PC-3 (cell line): Measurements from ENCODE around the gene GSTM2.
"Not testable (repeated sequence)": the region's sequence is repeated elsewhere in the genome, so short reads cannot be mapped to it uniquely, and the experiment has no call there.

Experiments
- EZH2 ChIP-seq: fragments of 300-600 bp; sonication (generic); IDR thresholded peaks from one replicate; pipeline ENCODE4 v1.6.1; 2017; ENCODE audit warnings: antibody characterized with exemption, mild to moderate bottlenecking, low read length; ENCODE audit not compliant: unreplicated experiment
- TF ChIP-seq, protein P1 (sequence below): fragments of 300-600 bp; sonication (generic); conservative IDR thresholded peaks from 2 replicates; pipeline ENCODE4 v1.5.1; 2017; ENCODE audit warnings: antibody characterized with exemption, low read depth, mild to moderate bottlenecking, low read length

DNA sequence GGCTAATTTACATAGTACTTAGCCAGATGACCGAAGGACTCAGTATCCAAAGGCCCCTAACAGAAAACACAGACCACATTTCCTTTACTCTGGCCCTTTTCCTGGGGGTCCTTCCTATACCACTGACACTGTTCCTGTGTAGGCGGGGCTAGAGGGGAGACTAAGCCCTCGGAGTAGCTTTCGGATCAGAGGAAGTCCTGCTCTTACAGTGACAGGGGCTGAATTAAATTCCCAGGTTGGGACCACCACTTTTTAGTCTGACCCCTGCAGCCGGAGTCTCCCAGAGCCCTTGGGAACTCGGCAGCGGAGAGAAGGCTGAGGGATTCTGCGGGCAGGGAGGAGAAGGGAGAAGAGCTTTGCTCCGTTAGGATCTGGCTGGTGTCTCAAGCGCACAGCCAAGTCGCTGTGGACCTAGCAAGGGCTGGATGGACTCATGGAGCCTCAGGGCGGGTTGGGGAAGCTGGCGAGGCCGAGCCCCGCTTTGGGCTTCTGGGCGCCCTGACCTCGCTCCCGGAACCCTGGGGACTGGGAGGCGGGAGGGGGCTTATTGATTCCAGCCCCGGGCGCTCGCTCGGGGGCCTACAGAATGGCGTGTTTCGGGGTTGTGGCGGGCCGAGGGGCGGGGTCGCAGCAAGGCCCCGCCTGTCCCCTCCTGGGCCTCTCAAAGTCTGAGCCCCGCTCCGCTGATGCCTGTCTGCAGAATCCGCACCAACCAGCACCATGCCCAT is 43.9 kb downstream of the GSTM2 start, which contains the start of gene GSTM5:
- TF ChIP-seq EZH2, result not testable (repeated sequence)
- TF ChIP-seq, protein P1, sequence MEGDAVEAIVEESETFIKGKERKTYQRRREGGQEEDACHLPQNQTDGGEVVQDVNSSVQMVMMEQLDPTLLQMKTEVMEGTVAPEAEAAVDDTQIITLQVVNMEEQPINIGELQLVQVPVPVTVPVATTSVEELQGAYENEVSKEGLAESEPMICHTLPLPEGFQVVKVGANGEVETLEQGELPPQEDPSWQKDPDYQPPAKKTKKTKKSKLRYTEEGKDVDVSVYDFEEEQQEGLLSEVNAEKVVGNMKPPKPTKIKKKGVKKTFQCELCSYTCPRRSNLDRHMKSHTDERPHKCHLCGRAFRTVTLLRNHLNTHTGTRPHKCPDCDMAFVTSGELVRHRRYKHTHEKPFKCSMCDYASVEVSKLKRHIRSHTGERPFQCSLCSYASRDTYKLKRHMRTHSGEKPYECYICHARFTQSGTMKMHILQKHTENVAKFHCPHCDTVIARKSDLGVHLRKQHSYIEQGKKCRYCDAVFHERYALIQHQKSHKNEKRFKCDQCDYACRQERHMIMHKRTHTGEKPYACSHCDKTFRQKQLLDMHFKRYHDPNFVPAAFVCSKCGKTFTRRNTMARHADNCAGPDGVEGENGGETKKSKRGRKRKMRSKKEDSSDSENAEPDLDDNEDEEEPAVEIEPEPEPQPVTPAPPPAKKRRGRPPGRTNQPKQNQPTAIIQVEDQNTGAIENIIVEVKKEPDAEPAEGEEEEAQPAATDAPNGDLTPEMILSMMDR, result not testable (repeated sequence)
